Ammon's horn (tissue), 1 donor: ENCODE results near the gene PPP5C.
"Not testable (repeated sequence)": the region's sequence is repeated elsewhere in the genome, so short reads cannot be mapped to it uniquely, and the experiment has no call there.

Experiments
- DNase-seq: peaks from one replicate; pipeline ENCODE4 v3.0.0-alpha.2; 2016; ENCODE audit warnings: low spot score

Gene PPP5C

DNA sequence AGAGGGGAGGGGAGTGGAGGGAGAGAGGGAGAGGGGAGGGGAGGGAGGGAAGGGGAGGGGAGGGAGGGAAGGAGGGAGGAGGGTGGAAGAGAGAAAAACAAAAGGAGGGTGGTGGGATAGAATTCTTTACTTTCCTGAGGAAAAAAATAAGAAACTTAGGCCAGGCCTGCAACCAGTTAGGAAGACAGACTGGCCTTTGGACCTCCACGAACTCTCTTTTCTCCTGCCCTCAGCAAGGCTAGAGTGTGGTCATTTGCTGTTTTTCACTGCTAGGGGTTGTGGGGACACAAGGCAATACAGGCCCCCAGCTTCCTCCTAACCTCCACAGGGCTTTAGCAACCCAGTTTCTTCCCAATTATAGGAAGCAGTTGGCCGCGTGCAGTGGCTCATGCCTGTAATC, 62.3 kb downstream of the PPP5C start:
- no peak for DNase-seq

DNA sequence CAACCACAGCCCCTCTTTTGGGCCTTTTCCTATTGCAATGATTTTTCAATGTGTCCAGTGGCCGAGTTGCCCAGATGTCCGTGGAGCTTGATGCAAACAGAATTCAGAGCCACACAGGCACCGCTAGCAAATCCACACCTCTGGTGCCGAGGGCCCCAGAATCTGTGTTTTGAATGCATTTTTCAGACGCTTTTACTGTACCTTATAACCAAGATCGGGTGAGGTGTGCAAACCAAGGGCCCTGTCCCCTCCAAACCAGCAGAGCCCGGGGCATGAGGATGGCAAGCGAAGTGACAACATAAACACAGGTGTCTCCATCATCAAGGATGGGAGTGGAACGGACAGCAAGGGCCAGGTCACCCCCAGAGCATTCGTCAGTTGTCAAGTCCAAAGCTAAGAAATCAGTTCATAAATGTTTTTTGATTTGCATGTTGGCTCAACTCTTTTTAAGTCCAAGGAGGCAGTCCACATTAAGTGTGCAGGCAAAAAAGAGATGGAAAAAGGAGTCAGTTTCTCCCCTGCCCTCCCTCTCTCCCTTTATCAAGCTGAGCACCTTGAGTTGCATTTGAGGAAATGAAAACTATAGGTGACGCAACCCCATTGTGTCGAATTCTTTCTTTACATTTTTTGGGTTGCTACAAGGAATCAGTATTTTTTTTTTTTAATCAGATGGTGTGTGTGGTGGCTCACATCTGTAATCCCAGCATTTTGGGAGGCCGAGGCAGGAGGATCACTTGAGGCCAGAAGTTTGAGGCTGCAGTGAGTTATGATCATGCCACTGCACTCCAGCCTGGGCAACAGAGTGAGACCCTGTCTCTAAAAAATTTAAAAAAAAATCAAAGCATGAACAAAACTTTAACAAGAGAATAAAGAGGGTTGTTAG, 63.6 kb downstream of the PPP5C start:
- no peak for DNase-seq

DNA sequence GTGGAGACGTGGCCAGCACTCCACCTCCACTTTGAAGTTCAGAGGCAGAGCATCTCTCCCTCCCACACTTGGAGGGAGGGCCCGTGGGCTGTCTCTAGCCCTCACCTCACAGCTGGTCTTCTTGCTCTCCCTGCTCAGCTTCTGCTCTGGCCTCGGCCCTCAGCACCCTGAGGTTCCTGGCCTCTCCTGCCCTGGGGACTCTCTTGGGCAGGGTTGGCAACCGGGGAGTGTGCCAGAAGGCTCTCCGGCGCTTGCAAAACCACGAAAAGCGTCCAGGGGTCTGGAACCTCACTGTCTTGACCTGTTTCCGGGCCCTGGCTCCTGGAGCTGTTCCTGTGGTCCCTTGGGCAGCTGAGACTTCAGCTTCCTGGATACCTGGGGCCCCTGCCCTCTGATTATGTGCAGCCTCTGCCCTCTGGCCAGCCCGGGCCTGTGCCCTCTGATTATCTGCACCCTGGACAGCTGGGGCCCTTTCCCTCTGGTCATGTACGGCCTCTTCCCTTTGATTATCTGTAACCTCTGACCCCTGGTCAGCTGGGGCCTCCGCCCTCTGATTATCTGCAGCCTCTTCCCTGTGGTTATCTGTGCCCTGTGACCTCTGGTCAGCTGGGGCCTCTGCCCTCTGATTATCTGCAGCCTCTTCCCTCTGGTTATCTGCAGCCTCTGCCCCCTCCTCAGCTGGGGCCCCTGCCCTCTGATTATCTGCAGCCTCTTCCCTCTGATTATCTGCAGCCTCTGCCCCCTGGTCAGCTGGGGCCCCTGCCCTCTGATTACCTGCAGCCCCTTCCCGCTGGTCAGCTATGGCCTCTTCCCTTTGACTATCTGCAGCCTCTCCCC, 64.4 kb downstream of the PPP5C start:
- DNase-seq, result no peak

DNA sequence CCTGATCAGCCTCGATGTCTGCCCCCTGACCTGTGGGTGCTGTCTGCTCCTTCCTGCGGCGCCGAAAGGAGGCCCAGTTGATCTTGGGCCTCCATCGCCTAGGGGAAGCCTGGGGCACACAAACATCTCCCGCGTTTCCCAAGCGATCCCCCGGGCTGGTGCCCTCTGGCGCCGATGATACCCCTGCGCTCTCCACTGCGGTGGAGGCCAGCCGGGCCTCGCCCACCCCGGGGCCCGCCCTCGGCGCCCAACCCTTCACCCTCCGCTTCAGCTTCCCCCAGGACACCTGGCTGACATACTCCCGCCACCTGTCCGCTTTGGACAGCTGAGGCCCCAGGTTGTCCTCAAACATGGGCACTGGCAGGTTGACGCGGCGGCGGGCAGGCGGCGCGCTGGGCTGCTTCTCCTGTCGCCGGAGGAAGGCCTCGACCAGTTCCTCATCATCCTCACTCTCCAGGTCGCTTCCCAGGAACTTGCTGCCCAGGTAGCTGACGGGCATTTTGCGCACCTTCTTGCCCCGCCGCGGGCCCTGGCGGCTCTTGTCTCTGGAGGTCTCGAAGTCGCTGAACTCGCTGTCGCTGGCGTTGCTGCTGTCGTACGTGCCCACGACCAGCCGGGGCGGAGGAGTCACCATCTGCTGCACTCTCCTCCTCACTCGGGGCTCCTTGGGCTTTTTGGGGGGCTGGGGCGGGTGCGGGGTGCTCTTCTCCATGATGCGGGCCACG, 65.2 kb downstream of the PPP5C start:
- DNase-seq, result no peak

DNA sequence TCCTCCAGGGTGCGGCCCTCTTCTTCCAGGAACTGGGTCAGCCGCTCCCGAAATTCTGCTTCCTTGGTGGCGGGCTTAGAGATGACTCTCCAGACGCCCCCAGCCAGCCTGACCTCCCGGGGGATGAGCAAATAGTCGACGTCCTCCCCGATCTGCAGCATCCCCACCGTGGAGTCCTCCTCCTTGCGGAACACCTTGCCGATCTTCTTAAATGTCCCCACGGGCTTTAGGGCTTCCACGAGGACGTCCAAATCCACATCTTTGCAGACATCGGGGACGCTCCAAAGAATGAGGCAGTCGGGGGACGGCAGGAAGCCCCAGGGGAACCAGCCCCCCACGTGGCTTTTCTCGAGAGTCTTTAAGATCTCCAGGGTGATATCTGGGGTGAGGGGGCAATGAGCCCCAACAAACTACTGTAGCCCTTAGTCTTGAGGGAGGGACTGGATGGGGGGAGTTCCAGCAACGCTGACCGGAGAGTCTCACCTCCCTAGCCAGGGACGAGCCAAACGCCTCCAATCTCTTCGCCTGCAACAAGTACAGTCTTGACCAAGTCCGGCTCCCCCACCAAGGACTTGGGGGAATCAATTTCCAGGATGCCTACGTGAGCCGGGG, 65.9 kb downstream of the PPP5C start:
- no peak for DNase-seq

DNA sequence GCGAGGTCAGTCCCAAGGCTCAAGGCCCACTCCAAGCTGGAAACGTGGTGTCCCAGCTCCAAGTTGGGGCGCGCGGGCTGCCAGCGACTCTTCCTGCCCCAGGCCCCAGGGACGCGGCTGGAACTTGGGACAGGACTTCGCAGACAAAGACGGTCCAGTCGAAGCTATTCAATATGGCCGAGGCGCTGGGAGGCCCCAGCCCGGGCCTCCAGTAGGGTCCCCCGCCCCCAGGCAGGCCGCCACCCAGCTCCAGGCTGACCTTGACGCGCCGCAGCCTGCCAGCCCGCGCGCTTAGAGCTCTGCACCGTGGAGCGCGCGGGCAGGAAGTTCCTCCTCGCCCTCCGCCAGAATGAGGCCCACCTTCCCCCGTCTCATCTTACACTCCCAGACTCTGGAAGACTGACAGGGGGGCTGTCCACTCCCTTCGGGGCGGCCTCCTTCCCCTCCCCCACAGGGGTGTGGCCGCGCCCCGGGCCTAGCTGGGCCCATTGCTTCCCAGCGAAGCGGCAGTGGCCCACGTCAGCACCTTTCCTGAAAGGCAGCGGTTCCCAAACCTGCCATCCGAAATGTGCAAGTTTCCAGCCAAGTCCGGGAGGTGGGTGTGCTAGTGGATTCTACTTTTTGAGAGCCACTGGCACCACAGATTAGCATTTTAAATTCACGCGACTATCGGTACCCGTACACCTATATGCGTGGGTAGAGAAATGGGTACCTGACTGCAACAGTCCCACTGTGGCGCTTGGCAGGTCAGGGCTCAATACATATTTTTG, 66.6 kb downstream of the PPP5C start, which contains the start of gene CCDC8:
Gene CCDC8 (minus strand): TSS at position 303 of the 770 bp plus-strand sequence. CDS start 754 bp downstream, outside the sequence.
- peak; percentile 67 for DNase-seq

- DNase-seq, result not testable (repeated sequence)
Observed at GRCh38 chr19:46414899-46415298, 68.0 kb downstream of the PPP5C start.

GRCh38 chr19:46415804-46416709, 69.2 kb downstream of the PPP5C start:
- peak; percentile 89 for DNase-seq

DNA sequence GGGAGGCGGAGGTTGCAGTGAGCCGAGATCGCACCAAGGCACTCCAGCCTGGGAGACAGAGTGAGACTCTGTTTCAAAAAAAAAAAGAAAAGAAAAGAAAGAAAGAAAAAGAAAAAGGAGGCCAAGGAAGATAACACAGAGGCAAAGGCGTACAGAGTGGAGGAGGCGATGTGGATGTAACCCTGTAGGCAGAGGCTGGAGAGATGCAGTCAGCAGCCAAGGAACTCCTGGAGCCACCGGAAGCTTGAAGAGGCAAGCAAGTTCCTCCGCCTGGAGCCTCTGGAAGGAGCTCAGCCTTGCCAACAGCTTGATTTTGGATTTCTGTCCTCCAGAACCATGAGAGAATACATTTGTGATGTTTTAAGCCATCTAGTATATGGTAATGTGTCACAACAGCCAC, 73.2 kb downstream of the PPP5C start:
- no peak for DNase-seq

DNA sequence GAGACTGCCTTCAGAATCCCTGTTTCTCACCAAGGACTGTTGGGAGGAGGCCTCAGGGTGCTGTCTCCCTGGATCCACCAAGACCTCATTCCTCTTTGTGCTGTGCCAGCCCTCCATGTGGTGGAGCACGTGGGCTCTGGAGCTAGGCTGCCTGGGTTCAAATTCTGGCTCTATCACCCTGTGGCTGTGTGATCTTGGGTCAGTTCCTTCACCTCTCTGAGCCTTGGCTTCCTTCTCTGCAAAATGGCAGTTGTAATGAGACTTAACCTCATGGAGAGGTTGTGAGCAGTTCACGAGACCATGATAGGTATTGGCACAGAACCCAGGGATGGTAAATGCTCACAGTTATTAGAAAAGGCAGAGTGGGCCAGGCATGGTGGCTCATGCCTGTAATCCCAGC, 75.5 kb downstream of the PPP5C start:
- no peak for DNase-seq

DNA sequence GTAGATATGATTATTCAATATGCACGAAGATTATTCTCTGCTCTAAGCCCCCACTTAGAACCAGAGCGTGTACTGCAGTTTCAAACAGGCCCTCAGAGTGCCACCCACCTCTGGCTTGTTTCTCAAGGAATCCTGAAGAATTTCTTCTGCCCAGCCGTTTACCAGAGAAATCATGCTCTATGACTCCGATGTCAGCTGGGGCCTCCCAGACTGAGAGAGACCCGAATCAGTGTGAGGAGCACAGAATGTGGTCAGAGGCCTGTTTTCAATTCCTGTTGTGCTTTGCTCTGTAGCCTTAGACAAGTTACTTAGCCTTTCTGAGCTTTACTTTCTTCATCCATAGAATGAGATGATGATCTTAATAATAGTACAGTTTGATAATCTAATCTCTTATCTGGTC, 76.3 kb downstream of the PPP5C start:
- DNase-seq, result no peak

- DNase-seq, result peak; percentile 34
Observed at GRCh38 chr19:46426035-46426505, 79.2 kb downstream of the PPP5C start.

GRCh38 chr19:46426506-46427162, 79.7 kb downstream of the PPP5C start:
- peak; percentile 86 for DNase-seq

DNA sequence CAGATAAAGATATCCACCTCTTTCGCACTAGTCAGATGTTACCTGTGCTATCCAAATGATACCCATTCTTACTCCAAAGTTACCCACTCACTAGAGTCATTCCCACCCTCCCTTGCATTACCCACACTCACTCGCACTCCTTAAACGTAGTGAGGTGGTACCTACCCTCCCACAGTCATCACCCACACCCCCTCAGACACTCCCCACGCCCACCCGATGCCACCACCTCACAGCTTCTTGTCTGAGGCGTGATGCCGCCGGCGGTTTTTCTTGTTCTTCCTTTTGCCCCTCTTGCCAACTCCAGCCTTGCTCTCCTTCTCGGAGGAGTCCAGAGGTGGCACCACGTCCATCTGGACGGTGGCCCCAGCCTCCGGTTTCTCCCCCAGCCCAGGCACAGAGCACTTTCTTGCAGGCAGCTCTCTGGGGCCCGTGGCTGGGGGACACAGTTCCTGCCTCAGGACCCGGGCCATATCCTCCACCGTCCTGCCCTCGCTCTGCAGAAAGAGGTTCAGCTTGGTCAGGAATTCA, 80.7 kb downstream of the PPP5C start:
- DNase-seq, result no peak

- peak; percentile 96 for DNase-seq
Observed at GRCh38 chr19:46428239-46429135, 81.6 kb downstream of the PPP5C start, which contains the start of gene PNMA8C. Gene PNMA8C (minus strand): TSS chr19:46428936. CDS start chr19:46428359, 577 bp downstream.

- no peak for DNase-seq
Observed at GRCh38 chr19:46429999-46430398, 83.1 kb downstream of the PPP5C start.

GRCh38 chr19:46431824-46432223, 84.9 kb downstream of the PPP5C start:
- DNase-seq, result no peak

DNA sequence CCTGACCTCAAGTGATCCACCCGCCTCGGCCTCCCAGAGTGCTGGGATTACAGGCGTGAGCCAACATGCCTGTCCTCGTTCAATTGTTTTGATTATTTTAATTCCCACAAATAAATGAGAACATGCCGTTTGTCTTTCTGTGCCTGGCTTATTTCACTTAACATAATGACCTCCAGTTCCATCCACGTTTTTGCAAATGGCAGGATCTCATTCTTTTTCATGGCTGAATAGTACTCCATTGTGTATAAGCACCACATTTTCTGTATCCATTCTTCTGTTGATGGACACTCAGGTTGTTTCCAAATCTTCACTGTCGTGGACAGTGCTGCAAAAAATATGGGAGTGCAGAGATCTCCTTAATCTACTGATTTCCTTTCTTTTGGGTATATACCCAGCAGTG, 86.6 kb downstream of the PPP5C start:
- not testable (repeated sequence) for DNase-seq
